Left renal cortex interstitium (tissue), 4 donors: Measurements from ENCODE around the gene DYNLT4. TPM values are rescaled to one million over a fixed set of nuclear protein-coding genes. Genes with fewer than 3 reads are reported as not detected.

Experiments used
- DNase-seq, 4 donors: peaks; one replicate each; pipeline ENCODE4 v3.0.0-alpha.2; 2013; ENCODE audit warnings: low read depth in 4 of 4, low spot score in 2 of 4, missing footprints in 1 of 4
- polyA plus RNA-seq, 4 donors: library from polyadenylated mRNA; unstranded; fragments of 120-200 nt; gene quantifications; one replicate each; pipeline ENCODE4 v1.2.1, GENCODE V29; 2013; ENCODE audit not compliant: insufficient read length in 4 of 4

Gene DYNLT4
- polyA plus RNA-seq, 4 donors: 0.14 TPM; not detected in 3

- DNase-seq: no peak
Observed at GRCh38 chr1:44792736-44793502, 14.2 kb downstream of the DYNLT4 start.

DNA sequence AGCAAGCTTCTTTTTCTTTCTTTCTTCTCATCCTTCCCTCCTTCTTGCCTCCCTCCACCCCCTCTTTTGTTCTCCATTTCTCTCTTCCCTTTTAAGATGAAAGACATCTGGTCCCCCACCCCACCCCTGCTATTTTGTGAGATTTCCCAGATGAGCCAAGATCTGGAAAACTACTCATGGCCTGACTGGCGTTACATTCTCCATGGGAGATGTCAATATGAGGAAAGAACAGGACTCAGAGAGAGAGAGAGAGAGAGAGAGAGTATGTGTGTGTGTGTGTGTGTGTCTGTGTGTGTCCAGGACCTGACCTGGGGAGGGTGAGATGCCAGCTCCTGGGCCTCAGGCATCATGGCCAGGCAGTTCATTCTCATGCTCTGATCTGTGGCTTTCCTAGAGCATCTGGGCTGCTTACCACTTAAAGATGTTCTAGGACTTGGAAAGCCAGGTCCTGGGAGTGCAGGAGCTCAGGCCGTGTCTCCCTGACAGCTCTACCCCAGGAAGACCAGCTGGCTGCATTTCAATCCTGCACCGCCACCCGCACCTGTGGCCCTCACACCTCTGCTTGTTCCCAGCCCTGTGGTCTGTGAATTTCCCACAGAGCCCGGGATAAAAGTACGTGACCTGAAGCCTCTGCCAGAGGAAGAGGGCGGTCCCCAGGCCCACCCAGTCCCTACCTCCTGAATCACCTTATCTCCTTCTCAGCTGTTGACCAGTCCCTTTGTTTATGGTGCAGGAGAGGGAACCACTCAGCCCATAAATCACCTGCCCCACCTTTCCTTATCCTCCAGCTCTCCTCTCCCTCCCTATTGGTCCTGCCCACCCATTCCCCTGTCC, 16.0 kb downstream of the DYNLT4 start:
- no peak for DNase-seq

DNA sequence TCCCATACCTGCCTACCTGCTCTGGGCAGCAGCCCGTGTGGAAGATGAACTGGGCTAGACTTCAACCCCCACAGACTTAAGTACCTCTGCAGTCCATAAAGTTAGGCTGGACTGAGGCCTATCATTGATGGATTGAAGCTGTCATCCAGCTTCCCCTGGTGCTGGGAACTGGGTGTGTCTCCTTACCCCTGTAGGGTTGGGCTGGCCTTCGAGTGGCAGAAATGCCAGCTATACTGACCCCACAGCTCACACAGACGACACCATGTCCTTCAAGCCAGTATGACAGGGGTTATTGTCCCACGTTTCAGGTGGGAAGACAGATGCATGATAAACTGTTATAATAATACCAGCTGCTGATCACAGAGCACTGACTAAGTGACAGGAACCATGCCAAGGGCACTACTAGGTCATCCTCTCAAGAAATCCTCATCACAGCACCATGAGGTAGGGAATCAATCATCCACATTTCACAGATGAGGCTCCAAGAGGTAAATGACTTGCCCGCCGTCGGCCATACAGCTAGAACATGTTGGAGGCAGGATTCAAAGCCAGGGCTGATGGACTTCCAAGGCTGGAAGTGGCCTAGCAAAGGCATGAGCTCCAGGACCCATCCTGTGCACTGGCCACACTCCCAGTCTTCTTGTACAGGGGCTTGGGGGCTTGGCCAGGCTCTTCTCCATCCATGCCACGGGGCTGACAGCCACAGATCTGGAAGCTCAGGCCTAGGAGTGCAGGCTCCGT, 18.9 kb downstream of the DYNLT4 start, which contains the start of gene BEST4:
Gene BEST4, minus strand, starts transcription at position 51 of the 741 bp plus-strand sequence. CDS start 465 bp downstream, outside the sequence.
- DNase-seq: no peak

DNA sequence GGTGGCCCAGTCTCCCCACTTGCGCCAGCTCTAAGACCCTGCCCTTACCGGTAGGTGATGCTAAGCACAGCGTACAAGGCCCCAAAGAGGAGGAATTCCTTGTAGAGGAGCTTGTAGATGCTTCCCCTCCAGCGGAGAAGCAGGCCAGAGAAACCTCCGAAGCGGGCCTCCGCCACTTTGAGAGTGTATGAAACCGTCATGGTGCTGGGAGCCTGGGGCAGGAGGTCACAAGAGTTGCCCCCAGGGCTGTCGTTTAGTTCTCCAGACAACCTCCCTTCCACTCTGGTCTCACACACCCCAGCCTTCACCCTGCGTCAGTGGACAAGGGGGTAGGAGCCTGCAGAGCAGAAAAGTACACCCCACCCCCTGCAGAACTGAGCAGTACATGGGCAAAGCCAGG, 19.6 kb downstream of the DYNLT4 start:
- no peak for DNase-seq

DNA sequence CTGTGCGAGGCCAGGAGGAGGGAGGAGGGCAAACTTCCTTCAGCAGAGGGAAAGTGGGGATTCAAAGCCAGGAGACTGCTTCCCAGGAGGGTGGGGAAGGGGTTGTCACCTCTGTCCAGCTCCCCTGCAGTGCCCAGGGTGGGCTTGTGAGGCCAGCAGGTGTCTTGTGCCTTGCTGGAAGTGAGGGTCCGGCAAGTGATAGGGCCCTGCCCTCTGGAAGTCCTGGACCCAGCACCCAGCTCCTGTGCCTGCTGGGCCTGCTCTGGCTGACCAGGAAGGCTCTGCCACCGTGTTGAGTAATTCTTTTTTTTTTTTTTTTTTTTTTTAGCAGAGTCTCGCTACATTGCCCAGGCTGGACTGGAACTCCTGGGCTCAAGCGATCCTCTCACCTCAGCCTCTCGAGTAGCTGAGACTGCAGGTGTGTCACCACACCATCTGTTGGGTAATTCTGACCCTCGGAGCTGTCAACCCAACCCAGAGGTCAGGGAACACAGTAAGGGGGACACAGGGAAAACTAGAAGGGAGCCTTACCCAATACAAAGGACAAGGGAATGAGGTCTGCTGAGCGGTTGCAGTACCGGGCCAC, 20.2 kb downstream of the DYNLT4 start:
- no peak for DNase-seq

GRCh38 chr1:44786138-44786840, 20.9 kb downstream of the DYNLT4 start:
- DNase-seq: no peak

GRCh38 chr1:44785501-44786137, 21.5 kb downstream of the DYNLT4 start:
- DNase-seq: no peak

DNA sequence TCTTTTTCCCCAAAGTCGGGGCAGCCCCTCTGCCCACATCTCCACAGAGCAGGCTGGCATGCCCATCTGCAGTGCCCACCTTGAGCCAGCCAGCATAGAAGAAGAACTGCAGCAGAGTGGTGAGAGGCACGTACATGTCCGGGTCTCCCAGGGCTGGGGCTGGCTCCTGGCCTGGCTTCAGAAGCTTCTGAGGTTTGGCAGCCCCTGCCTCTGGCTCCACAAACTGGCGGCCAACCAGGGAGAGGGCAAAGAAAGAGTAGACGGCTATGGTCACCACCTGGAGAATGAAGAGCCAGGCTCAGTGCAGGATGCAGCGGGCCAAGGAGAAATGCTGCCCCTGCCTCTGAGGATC, 22.1 kb downstream of the DYNLT4 start:
- no peak for DNase-seq

DNA sequence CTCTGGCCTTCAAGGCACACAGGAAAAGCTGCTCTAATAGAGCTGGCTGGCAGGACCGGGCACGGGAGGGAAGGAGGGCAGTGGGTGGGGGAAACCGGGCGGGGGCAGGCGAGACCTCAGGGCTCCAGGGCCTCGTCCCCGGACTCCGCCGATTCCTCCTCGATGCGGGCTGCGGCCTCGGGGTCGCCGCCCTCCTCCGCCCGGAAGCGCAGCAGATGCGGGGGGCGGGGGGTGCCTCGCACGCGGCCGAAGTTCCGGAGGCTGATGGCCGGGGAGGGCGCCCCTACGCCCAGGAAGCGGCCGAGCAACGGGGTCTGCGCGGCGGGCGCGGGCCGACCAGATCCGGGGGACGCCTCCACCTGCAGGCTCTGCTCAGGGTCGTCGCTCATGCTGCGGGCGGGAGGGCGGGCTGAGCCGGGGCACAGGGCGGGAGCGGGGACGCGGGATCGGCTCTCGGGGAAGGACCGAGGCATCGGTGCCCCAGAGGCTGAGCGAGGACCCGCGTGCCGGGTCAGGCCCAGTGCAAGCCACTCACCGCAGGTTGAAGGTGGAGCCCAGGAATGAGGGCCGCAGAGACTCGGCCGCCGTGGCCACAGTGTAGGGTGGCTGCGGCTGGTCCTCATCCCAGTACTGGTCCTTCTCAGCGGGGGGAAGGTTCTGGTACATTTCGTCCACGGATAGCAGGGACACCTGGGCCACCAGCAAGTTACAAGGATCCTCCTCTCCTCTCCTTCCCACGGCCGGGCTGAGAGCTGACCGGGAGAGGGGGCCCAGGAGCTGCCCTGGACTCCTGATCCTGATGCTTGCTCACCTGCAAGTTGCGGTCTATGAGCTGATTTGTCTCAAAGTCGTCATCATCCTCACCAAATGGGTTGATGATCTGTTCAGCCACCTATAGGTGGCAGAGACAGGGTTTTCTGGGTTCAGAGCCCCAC, 22.8 kb downstream of the DYNLT4 start:
- no peak for DNase-seq

- DNase-seq: no peak
Observed at GRCh38 chr1:44783697-44784093, 23.5 kb downstream of the DYNLT4 start.

- no peak for DNase-seq
Observed at GRCh38 chr1:44780583-44781121, 26.5 kb downstream of the DYNLT4 start.

GRCh38 chr1:44778705-44779576, 28.2 kb downstream of the DYNLT4 start:
- DNase-seq: no peak

DNA sequence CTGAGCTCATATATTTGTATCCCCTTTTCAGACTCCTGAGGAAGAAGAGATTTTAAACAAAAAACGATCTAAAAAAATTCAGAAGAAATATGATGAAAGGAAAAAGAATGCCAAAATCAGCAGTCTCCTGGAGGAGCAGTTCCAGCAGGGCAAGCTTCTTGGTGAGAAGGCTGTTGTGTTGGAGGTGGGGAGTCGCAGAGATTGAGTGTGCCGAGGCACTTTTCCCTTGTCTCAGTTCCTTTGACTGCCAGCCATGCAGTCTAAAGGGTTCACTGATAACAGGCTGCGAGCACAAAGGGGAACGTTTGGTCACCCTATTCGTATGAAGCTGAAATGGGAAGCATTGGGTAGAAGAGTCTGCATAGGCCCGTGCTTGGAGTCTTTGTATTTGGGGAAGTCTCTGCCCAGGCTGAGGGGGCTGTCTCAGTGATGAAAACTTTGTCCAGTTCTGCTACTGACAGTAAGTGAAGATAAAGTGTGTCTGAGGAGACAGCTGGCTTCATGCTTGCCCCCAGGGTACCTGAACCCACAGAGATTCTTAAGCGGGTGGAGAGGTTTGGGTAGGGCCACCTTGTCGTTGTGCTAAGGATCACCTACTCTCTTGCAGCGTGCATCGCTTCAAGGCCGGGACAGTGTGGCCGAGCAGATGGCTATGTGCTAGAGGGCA, 29.0 kb downstream of the DYNLT4 start:
- DNase-seq: no peak

DNA sequence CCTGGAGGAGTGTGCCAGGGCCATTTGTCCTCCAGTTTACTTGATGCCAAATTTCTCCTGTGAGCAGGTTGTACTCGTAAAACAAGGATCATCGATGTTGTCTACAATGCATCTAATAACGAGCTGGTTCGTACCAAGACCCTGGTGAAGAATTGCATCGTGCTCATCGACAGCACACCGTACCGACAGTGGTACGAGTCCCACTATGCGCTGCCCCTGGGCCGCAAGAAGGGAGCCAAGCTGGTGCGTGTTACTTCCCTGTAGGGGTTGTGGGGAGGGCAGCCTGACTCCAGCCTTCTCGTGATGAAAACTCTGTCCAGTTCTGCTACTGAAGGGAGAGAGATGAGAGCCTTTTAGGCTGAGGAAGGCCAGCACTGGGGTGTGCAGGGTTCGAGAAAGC, 29.6 kb downstream of the DYNLT4 start:
- DNase-seq: no peak

- DNase-seq: no peak
Observed at GRCh38 chr1:44776730-44777068, 30.5 kb downstream of the DYNLT4 start.

DNA sequence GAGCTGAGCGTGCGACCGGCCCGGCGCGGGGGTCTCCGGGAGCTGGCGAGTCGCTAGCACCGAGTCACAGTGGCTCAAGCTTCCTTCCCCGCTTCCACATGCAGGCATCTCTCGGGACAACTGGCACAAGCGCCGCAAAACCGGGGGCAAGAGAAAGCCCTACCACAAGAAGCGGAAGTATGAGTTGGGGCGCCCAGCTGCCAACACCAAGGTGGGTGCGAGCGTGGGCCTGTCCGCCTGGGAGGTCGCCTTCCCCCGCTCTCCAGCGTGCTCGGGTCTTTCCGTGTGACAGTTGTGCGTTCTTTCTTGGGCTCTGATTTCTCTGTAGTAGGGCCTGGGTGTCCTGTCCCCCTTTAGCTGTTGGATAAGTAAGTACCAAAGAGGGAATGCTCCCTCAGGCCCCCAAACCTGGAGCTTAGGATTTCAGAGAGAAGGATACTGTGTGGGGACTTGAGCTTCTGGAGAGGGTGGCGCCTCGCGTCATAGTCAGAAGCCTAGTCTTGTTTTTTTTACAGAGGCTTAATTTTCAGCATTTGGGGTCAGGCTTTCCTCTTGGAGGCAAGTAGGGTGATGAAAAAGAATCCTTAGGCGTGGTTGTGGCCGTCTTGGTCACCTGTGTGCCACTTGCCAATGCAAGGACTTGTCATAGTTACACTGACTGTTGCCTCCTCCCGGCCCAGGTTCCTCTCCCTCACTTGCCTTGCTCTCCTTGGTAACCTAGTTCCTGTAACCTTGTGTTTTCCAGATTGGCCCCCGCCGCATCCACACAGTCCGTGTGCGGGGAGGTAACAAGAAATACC, 31.0 kb downstream of the DYNLT4 start:
- no peak for DNase-seq
